ENCODE results near the gene KRT76.

KRT76 gene

DNA sequence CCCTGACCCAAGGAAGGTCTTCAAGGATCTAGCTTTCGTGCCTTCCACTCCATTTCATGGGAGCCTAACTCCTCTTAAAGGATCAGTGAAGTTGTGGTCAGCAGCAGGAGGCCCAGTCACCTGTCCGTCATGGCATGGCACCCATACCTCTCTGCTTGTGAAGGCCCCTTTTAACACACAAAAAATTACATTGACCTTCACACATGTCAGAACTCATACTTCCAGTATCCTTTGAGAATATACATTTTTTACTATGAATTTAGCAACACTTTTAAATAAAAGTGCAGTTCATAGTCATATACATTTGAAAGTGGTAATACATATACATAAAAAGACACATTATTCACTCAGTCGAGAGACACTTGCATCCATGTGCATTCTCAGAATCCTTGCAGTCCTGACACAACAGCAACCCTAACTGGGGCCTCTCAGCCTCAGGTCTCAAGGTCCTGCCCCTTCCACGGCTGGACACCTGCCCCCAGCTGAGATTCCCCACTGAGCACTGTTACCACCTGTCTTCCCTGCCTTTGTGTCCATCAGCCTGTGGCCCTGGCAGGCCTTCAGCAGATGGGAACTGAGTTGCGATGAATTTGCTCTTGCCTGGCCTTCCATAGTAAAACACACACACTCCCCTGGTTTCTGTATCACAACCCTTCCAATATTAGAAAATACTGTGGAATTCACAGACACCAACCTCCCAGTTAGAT lies 22.5 kb upstream of the KRT76 start:
- H3K4me1 ChIP-seq (ENCODE audit: low read length), result no peaks in the 10 kb centered on the region
- H3K4me3 ChIP-seq (ENCODE audit: low read length), result no peak overlapping the region
- H3K9ac ChIP-seq (ENCODE audit: low read length), result no peak overlapping the region
- TF ChIP-seq, protein P1, sequence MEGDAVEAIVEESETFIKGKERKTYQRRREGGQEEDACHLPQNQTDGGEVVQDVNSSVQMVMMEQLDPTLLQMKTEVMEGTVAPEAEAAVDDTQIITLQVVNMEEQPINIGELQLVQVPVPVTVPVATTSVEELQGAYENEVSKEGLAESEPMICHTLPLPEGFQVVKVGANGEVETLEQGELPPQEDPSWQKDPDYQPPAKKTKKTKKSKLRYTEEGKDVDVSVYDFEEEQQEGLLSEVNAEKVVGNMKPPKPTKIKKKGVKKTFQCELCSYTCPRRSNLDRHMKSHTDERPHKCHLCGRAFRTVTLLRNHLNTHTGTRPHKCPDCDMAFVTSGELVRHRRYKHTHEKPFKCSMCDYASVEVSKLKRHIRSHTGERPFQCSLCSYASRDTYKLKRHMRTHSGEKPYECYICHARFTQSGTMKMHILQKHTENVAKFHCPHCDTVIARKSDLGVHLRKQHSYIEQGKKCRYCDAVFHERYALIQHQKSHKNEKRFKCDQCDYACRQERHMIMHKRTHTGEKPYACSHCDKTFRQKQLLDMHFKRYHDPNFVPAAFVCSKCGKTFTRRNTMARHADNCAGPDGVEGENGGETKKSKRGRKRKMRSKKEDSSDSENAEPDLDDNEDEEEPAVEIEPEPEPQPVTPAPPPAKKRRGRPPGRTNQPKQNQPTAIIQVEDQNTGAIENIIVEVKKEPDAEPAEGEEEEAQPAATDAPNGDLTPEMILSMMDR (IDR thresholded peaks at IDR 0.05; ENCODE audit: low read depth, low read length), result no peak
- TF ChIP-seq EZH2phosphoT487 (IDR thresholded peaks at IDR 0.05; ENCODE audit: low read depth), result no peak
- H3K27ac ChIP-seq (ENCODE audit: low read length), result no peak overlapping the region
- no peaks in the 10 kb centered on the region for H4K20me1 ChIP-seq (ENCODE audit: insufficient read depth, low read length)
- H3K27me3 ChIP-seq (ENCODE audit: low read depth, low read length), result peaks cover 14% of the 10 kb centered on the region; the same call in 1 of the 2 replicates
- H2AFZ ChIP-seq (ENCODE audit: low read depth, low read length), result no peak overlapping the region
- no peak overlapping the region for H3K4me2 ChIP-seq (ENCODE audit: low read length)
- H3K79me2 ChIP-seq (ENCODE audit: low read length), result no peaks in the 10 kb centered on the region
- H3K36me3 ChIP-seq (replicated peaks; ENCODE audit: low read depth, low read length), result no peaks in the 10 kb centered on the region
- no peaks in the 10 kb centered on the region for H3K9me3 ChIP-seq (ENCODE audit: insufficient read depth, low read length)

DNA sequence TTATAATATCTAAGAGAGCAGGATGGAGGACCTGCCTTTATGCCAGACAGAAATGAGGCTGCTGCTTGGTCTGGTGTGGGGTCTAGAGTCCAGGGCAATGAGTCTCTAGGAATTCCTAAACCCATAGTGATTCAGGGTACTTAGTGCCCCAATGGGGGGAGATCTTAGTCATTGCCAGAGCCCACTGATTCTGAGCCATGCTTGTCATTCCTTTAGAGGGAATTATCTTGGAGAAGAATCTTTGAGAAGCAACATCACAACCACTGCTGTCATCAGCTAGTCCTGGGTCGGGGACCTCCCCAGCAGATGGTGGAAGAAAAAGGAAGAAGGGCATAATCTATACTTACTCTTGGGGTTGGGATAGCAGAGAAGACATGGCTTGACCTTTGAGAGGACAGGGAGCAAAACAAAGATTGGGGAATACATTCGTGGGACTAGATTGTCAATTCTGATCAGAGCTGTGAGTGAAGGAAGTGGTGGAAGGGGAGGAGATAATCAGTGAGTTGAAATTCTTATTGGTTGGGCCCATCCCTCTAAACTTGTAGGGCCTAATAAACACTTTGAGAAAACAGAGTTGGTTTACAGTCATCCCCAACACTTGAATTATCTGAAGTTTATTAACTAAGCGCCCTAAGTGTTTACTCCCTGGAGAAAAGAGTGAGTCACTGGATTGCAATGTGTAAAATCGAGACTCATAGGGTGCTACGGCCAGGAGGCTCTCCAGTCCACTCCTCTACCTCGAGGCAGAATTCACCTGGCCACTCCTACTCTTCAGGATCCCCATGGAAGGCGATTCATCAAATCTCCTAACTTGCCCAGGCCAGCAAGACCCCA lies 21.7 kb upstream of the KRT76 start:
- Histone ChIP-seq H2AFZ (ENCODE audit: low read depth, low read length) (no peak overlapping the region), H3K4me2 (ENCODE audit: low read length) (no peak overlapping the region), H3K36me3 (replicated peaks; ENCODE audit: low read depth, low read length) (no peaks in the 10 kb centered on the region), H3K27ac (ENCODE audit: low read length) (no peak overlapping the region), H3K27me3 (ENCODE audit: low read depth, low read length) (peaks cover 9% of the 10 kb centered on the region; the same call in 1 of the 2 replicates), H3K4me1 (ENCODE audit: low read length) (no peaks in the 10 kb centered on the region), H3K9ac (ENCODE audit: low read length) (no peak overlapping the region), H3K9me3 (ENCODE audit: insufficient read depth, low read length) (no peaks in the 10 kb centered on the region), H3K4me3 (ENCODE audit: low read length) (no peak overlapping the region), H3K79me2 (ENCODE audit: low read length) (no peaks in the 10 kb centered on the region), H4K20me1 (ENCODE audit: insufficient read depth, low read length) (no peaks in the 10 kb centered on the region)
- no peak for TF ChIP-seq EZH2phosphoT487 (IDR thresholded peaks at IDR 0.05; ENCODE audit: low read depth)
- TF ChIP-seq, protein P1 (IDR thresholded peaks at IDR 0.05; ENCODE audit: low read depth, low read length), result no peak

DNA sequence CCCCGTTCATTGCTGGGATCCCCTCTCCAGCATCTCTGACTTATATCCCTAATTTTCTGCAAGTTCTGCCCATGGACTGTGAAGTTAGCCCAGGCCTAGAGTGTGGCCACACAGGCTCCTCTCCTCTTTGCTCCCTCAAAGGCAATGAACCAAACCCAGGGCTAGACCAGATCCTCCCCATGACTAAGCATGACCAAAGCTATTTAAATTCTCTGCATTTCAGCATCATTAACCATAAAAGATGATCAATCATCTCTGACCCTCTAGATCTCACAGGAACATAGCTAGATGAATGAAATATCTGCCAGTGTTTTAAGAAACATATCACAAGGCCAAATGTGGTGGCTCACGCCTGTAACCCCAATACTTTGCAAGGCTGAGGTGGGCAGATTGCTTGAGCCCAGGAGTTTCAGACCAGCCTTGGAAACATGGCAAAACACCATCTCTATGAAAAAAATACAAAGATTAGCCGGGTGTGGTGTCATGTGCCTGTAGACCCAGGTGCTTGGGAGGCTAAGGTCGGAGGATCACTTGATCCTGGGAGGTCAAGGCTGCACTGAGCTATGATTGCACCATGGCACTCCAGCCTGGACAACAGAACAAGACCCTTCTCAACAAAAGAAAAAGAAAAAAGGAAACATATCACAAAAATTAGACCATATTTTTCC lies 21.0 kb upstream of the KRT76 start:
- Histone ChIP-seq H3K79me2 (ENCODE audit: low read length) (no peaks in the 10 kb centered on the region), H3K9me3 (ENCODE audit: insufficient read depth, low read length) (no peaks in the 10 kb centered on the region), H3K27me3 (ENCODE audit: low read depth, low read length) (peaks cover 9% of the 10 kb centered on the region; the same call in 1 of the 2 replicates), H2AFZ (ENCODE audit: low read depth, low read length) (no peak overlapping the region), H3K4me2 (ENCODE audit: low read length) (no peak overlapping the region), H3K4me1 (ENCODE audit: low read length) (no peaks in the 10 kb centered on the region), H3K4me3 (ENCODE audit: low read length) (no peak overlapping the region), H3K36me3 (replicated peaks; ENCODE audit: low read depth, low read length) (no peaks in the 10 kb centered on the region), H3K27ac (ENCODE audit: low read length) (no peak overlapping the region), H3K9ac (ENCODE audit: low read length) (no peak overlapping the region), H4K20me1 (ENCODE audit: insufficient read depth, low read length) (no peaks in the 10 kb centered on the region)
- TF ChIP-seq, protein P1 (IDR thresholded peaks at IDR 0.05; ENCODE audit: low read depth, low read length), result no peak
- no peak for TF ChIP-seq EZH2phosphoT487 (IDR thresholded peaks at IDR 0.05; ENCODE audit: low read depth)

DNA sequence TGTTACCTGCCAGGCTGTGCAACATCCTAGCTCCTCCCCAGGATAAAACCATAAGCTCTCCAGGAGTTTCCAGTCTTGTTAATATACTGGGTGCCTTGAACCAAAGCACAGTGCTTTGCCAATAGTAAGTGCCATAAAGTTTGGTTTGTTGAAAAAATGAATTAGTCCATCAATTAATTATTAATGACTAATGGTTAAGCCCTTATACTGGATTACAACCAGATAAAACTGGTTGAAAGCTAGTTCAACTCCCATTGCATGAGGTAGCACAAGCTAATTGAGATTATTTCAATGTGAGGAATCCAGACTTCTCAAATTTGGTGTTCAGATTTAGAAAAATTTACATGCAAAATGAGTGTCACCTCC lies 20.4 kb upstream of the KRT76 start:
- no peak for TF ChIP-seq EZH2phosphoT487 (IDR thresholded peaks at IDR 0.05; ENCODE audit: low read depth)
- TF ChIP-seq, protein P1 (IDR thresholded peaks at IDR 0.05; ENCODE audit: low read depth, low read length), result no peak

More for the DNA sequence above, 20.4 kb upstream of the KRT76 start:
- H3K79me2 ChIP-seq (ENCODE audit: low read length), result no peaks in the 10 kb centered on the region
- H3K27ac ChIP-seq (ENCODE audit: low read length), result no peak overlapping the region
- H4K20me1 ChIP-seq (ENCODE audit: insufficient read depth, low read length), result no peaks in the 10 kb centered on the region
- H3K4me1 ChIP-seq (ENCODE audit: low read length), result no peaks in the 10 kb centered on the region
- no peak overlapping the region for H3K9ac ChIP-seq (ENCODE audit: low read length)
- H3K4me2 ChIP-seq (ENCODE audit: low read length), result no peak overlapping the region
- peaks cover 9% of the 10 kb centered on the region; the same call in 1 of the 2 replicates for H3K27me3 ChIP-seq (ENCODE audit: low read depth, low read length)
- H3K4me3 ChIP-seq (ENCODE audit: low read length), result no peak overlapping the region
- H3K36me3 ChIP-seq (replicated peaks; ENCODE audit: low read depth, low read length), result no peaks in the 10 kb centered on the region
- no peaks in the 10 kb centered on the region for H3K9me3 ChIP-seq (ENCODE audit: insufficient read depth, low read length)
- no peak overlapping the region for H2AFZ ChIP-seq (ENCODE audit: low read depth, low read length)
